HG03108 (cell line): Measurements from ENCODE around the gene SCCPDH.
"Not testable (repeated sequence)": the region's sequence is repeated elsewhere in the genome, so short reads cannot be mapped to it uniquely, and the experiment has no call there.

Source experiments
- ATAC-seq: cut with Tn5 transposase; IDR thresholded peaks from one replicate; pipeline ENCODE4 v1.9.1; 2021; ENCODE audit warnings: moderate library complexity; ENCODE audit not compliant: unreplicated experiment

Gene SCCPDH

GRCh38 chr1:246724016-246724730 is at the start of gene SCCPDH:
SCCPDH (plus strand) TSS chr1:246724409; CDS start chr1:246724423, 14 bp downstream.
- peak; percentile 93 for ATAC-seq

- ATAC-seq: no peak
Measured at GRCh38 chr1:246677842-246678241, 46.4 kb upstream of the SCCPDH start.

GRCh38 chr1:246678816-246679793 is 45.1 kb upstream of the SCCPDH start:
- ATAC-seq: no peak

- no peak for ATAC-seq
Measured at GRCh38 chr1:246679794-246680177, 44.4 kb upstream of the SCCPDH start.

GRCh38 chr1:246680190-246680589 is 44.0 kb upstream of the SCCPDH start:
- ATAC-seq: no peak

GRCh38 chr1:246680696-246681130 is 43.5 kb upstream of the SCCPDH start:
- no peak for ATAC-seq

- no peak for ATAC-seq
Measured at GRCh38 chr1:246681900-246682895, 42.0 kb upstream of the SCCPDH start.

GRCh38 chr1:246683521-246683920 is 40.7 kb upstream of the SCCPDH start:
- ATAC-seq: no peak

- ATAC-seq: no peak
Measured at GRCh38 chr1:246687002-246687401, 37.2 kb upstream of the SCCPDH start.

- peak; percentile 87 for ATAC-seq
Measured at GRCh38 chr1:246689409-246690008, 34.7 kb upstream of the SCCPDH start.

GRCh38 chr1:246690100-246690499 is 34.1 kb upstream of the SCCPDH start:
- no peak for ATAC-seq

GRCh38 chr1:246691622-246692495 is 32.4 kb upstream of the SCCPDH start:
- no peak for ATAC-seq

GRCh38 chr1:246694213-246694895 is 29.9 kb upstream of the SCCPDH start:
- not testable (repeated sequence) for ATAC-seq

GRCh38 chr1:246695136-246695535 is 29.1 kb upstream of the SCCPDH start:
- no peak for ATAC-seq

- ATAC-seq: no peak
Measured at GRCh38 chr1:246695666-246696065, 28.5 kb upstream of the SCCPDH start.

- no peak for ATAC-seq
Measured at GRCh38 chr1:246698466-246699094, 25.6 kb upstream of the SCCPDH start.

GRCh38 chr1:246699095-246699735 is 25.0 kb upstream of the SCCPDH start:
- peak; percentile 93 for ATAC-seq

- ATAC-seq: no peak
Measured at GRCh38 chr1:246703581-246703980, 20.6 kb upstream of the SCCPDH start.
